Heart left ventricle (tissue), 16 donors: ENCODE measurements around the gene LRRTM4. TPM values are rescaled to one million over a fixed set of nuclear protein-coding genes. Genes with fewer than 3 reads are reported as not detected.

Experiments used
- ATAC-seq, 4 donors: fragments of 200-7000 bp; cut with Tn5 transposase; one replicate each; pipeline ENCODE4 v1.9.1; 2020 to 2022; ENCODE audit warnings: moderate library complexity in 4 of 4, mild to moderate bottlenecking in 3 of 4, moderate number of reproducible peaks in 1 of 4
- DNase-seq, 5 donors: peaks; one replicate each; pipeline ENCODE4 v3.0.0-alpha.2; 2020
- H3K27ac ChIP-seq, 12 donors: fragments of 200-600 bp; sonication (generic) in 4 of 12; one replicate each; pipeline versions ENCODE4 v1.5.0 to v1.8.0; 2016 to 2022; ENCODE audit warnings: mild to moderate bottlenecking in 2 of 12
- H3K27me3 ChIP-seq, 9 donors: fragments of 200-600 bp; sonication (generic) in 2 of 9; one replicate each; pipeline versions ENCODE4 v1.5.1 to v1.8.0; 2016 to 2022; ENCODE audit warnings: mild to moderate bottlenecking in 3 of 9
- H3K36me3 ChIP-seq, 9 donors: fragments of 200-600 bp; sonication (generic) in 2 of 9; one replicate each; pipeline versions ENCODE4 v1.5.0 to v1.8.0; 2018 to 2022; ENCODE audit warnings: mild to moderate bottlenecking in 2 of 9
- H3K4me1 ChIP-seq, 12 donors: fragments of 200-600 bp; sonication (generic) in 4 of 12; one replicate each; pipeline versions ENCODE4 v1.5.0 to v1.8.0; 2016 to 2022; ENCODE audit warnings: mild to moderate bottlenecking in 3 of 12
- H3K4me3 ChIP-seq, 12 donors: fragments of 200-600 bp; sonication (generic) in 4 of 12; one replicate each; pipeline versions ENCODE4 v1.5.0 to v1.8.0; 2017 to 2022; ENCODE audit warnings: mild to moderate bottlenecking in 9 of 12, moderate library complexity in 4 of 12
- H3K9me3 ChIP-seq, 12 donors: fragments of 200-600 bp; sonication (generic) in 4 of 12; one replicate each; pipeline versions ENCODE4 v1.5.0 to v1.8.0; 2016 to 2022; ENCODE audit warnings: mild to moderate bottlenecking in 1 of 12
- CTCF ChIP-seq, 12 donors: fragments of 200-600 bp; sonication (generic) in 4 of 12; IDR thresholded peaks; one replicate each; pipeline versions ENCODE4 v1.5.0 to v1.8.0; 2018 to 2022; ENCODE audit warnings: antibody characterized with exemption in 12 of 12, mild to moderate bottlenecking in 5 of 12
- POLR2A ChIP-seq, 2 donors: fragments of 450-650 bp; IDR thresholded peaks; one replicate each; pipeline ENCODE4 v1.6.1; 2017; ENCODE audit warnings: antibody characterized with exemption in 2 of 2, mild to moderate bottlenecking in 2 of 2, moderate library complexity in 2 of 2
- WGBS, 4 donors: extraction: QIAGEN DNeasy Blood & Tissue Kit in 2 of 4; methylation state at CpG; one replicate each; pipeline versions ENCODE4 v1.1.5 to v1.1.7; 2013 to 2018; 5-methylcytosine and 5-hydroxymethylcytosine counted together
- intact Hi-C, 10 donors: fragments of 100-400 bp; cut with DNase I; formaldehyde crosslinking; loops; one replicate each; pipeline versions ENCODE4 v1.11.1 to v1.14.2; 2022
- polyA plus RNA-seq, 2 donors: library from polyadenylated mRNA; stranded (reverse); fragments of 200-250 nt; gene quantifications; one replicate each; pipeline ENCODE4 v1.2.3, GENCODE V29; 2013
- total RNA-seq, 9 donors: library from RNA; depleted of rRNA in 2 of 9; stranded (reverse); fragments of >200 nt in 2 of 9; fragmentation: NEBNext Ultra II Directional in 3 of 9; extraction: Animal tissue kit (Norgen Biotek cat#: 25700) in 3 of 9; gene quantifications; one replicate each; pipeline versions ENCODE4 v1.1.0 to v1.2.4, GENCODE V29; 2016 to 2023
- donor health status: ischemic (EF 13 %, LVEDD 7.1; RV severe dilation, severe dysfunction).
- donor health status: healthy with polysubstance abuse.
- donor health status: DM: no; HTN: yes; CAD: no.
- donor health status: DM: no; HTN: no; CAD: no.
- donor health status: ischemic (EF 25% LVEDD 6.9; RV normal size, moderate dysfunction).
- donor health status: ischemic (EF 25% LVEDD 5.7; RV mildly dilated, moderate dysfunction).
- donor health status: healthy.
- donor health status: DM: yes; HTN: yes; CAD: no.
- donor health status: ischemic (EF 35%, LVEDD 5.7; RV mildly dilated, moderate dysfunction).
- donor health status: nonischemic (EF 11% LVEDD 7.7; RV severe dilation, severe dysfunction).
- donor health status: DM: yes; HTN: yes; CAD: no.
- donor health status: PGD.
- donor health status: ischemic (EF 29% LVEDD 5.4; RV normal size, mild dysfunction).
- donor health status: nonischemic (EF 23%, LVEDD 6.1; RV moderate dilation, normal function).

LRRTM4 gene
- total and polyA plus RNA-seq, 11 donors, result 0.15 to 1.3 (median 0.50) TPM; not detected in 1

GRCh38 chr2:77310416-77310815, 211.8 kb downstream of the LRRTM4 start:
- no peak overlapping the region for H3K4me3 ChIP-seq
- H3K36me3 ChIP-seq, result no peaks in the 10 kb centered on the region
- no peak for TF ChIP-seq CTCF (IDR thresholded peaks at IDR 0.05)
- TF ChIP-seq POLR2A (IDR thresholded peaks at IDR 0.05), result no peak
- no peaks in the 10 kb centered on the region for H3K4me1 ChIP-seq
- intact Hi-C loops, result no loop called here
- DNase-seq (no peak), ATAC-seq (no peak)
- H3K27me3 ChIP-seq, result no peaks in the 10 kb centered on the region
- WGBS, 4 donors, result 38 to 53% (median 43%) methylated on average over 3 of the region's 3 CpGs
- H3K9me3 ChIP-seq, result no peaks in the 10 kb centered on the region
- no peak overlapping the region for H3K27ac ChIP-seq

- H3K4me1 ChIP-seq, result no peaks in the 10 kb centered on the region
- no peaks in the 10 kb centered on the region for H3K27me3 ChIP-seq
- ATAC-seq (no peak), DNase-seq (no peak)
- WGBS, 4 donors, result 58 to 74% (median 64%) methylated on average over 2 of the region's 2 CpGs
- no peak overlapping the region for H3K27ac ChIP-seq
- no peak overlapping the region for H3K4me3 ChIP-seq
- no peaks in the 10 kb centered on the region for H3K36me3 ChIP-seq
- no peaks in the 10 kb centered on the region for H3K9me3 ChIP-seq
- TF ChIP-seq POLR2A (IDR thresholded peaks at IDR 0.05) (no peak), CTCF (IDR thresholded peaks at IDR 0.05) (no peak)
- intact Hi-C loops, result no loop called here
Observed at GRCh38 chr2:77309725-77310124, 212.5 kb downstream of the LRRTM4 start.

- H3K4me1 ChIP-seq, result no peaks in the 10 kb centered on the region
- WGBS, 4 donors, result 38 to 56% (median 48%) methylated on average over 1 of the region's 1 CpG
- ATAC-seq, result no peak
- DNase-seq, result no peak
- intact Hi-C loops, result no loop called here
- H3K36me3 ChIP-seq, result no peaks in the 10 kb centered on the region
- no peak overlapping the region for H3K27ac ChIP-seq
- H3K9me3 ChIP-seq, result no peaks in the 10 kb centered on the region
- H3K4me3 ChIP-seq, result no peak overlapping the region
- no peaks in the 10 kb centered on the region for H3K27me3 ChIP-seq
- TF ChIP-seq POLR2A (IDR thresholded peaks at IDR 0.05), result no peak
- TF ChIP-seq CTCF (IDR thresholded peaks at IDR 0.05), result no peak
Observed at GRCh38 chr2:77301441-77301840, 220.7 kb downstream of the LRRTM4 start.

GRCh38 chr2:77296791-77297190, 225.4 kb downstream of the LRRTM4 start:
- intact Hi-C loops, result no loop called here
- H3K27me3 ChIP-seq, result no peaks in the 10 kb centered on the region
- H3K4me1 ChIP-seq, result no peaks in the 10 kb centered on the region
- ATAC-seq, result no peak
- H3K27ac ChIP-seq, result no peak overlapping the region
- H3K36me3 ChIP-seq, result no peaks in the 10 kb centered on the region
- no peak for DNase-seq
- TF ChIP-seq CTCF (IDR thresholded peaks at IDR 0.05) (no peak), POLR2A (IDR thresholded peaks at IDR 0.05) (no peak)
- H3K9me3 ChIP-seq, result no peaks in the 10 kb centered on the region
- 78 to 84% (median 79%) methylated on average over 5 of the region's 5 CpGs for WGBS, 4 donors
- H3K4me3 ChIP-seq, result no peak overlapping the region
